HL-60 (cell line): ENCODE results near the gene BDH2.
A peak's percentile ranks its signal among the peaks of the same experiment; 100 is the strongest.

Experiments used
- DNase-seq, 2 experiments: peaks; one replicate each; pipeline ENCODE4 v3.0.0-alpha.2; 2010 to 2020; ENCODE audit warnings: low read depth in 1 of 2, low spot score in 1 of 2
- H3K27ac ChIP-seq: fragments of 250-450 bp; sonication (Bioruptor Pico); replicated peaks from 2 replicates; pipeline ENCODE4 v1.5.1; 2020; ENCODE audit warnings: mild to moderate bottlenecking, moderate library complexity
- H3K27me3 ChIP-seq: fragments of 250-450 bp; sonication (Bioruptor Pico); 2 replicates; pipeline ENCODE4 v1.5.1; 2021; ENCODE audit warnings: mild to moderate bottlenecking, moderate library complexity; ENCODE audit not compliant: insufficient read depth, poor library complexity, severe bottlenecking
- H3K4me3 ChIP-seq: replicated peaks from 2 replicates; pipeline ENCODE4 v1.5.1; 2011; ENCODE audit warnings: mild to moderate bottlenecking, control low read depth, low read length; ENCODE audit not compliant: insufficient read depth
- GABPA ChIP-seq: IDR thresholded peaks from 2 replicates; pipeline ENCODE4 v1.6.1; 2012; ENCODE audit warnings: low read depth
- POLR2AphosphoS5 ChIP-seq: IDR thresholded peaks from 2 replicates; pipeline ENCODE4 v1.6.1; 2012; ENCODE audit warnings: low read depth
- REST ChIP-seq: IDR thresholded peaks from 2 replicates; pipeline ENCODE4 v1.6.1; 2012; ENCODE audit warnings: low read depth; ENCODE audit not compliant: insufficient replicate concordance
- SPI1 ChIP-seq: IDR thresholded peaks from 2 replicates; pipeline ENCODE4 v1.6.1; 2012; ENCODE audit warnings: low read depth, mild to moderate bottlenecking, borderline replicate concordance
- TF ChIP-seq, protein P1 (sequence below): IDR thresholded peaks from one replicate; pipeline ENCODE4 v1.5.1; 2011; ENCODE audit warnings: low read length, control low read depth, inconsistent platforms; ENCODE audit not compliant: insufficient read depth

The BDH2 gene

GRCh38 chr4:103052145-103052544 is 47.5 kb downstream of the BDH2 start:
- H3K4me3 ChIP-seq, result no peak overlapping the region
- no peaks in the 10 kb centered on the region for H3K27me3 ChIP-seq
- TF ChIP-seq POLR2AphosphoS5 (no peak), GABPA (no peak), SPI1 (no peak), REST (no peak)
- TF ChIP-seq, protein P1, sequence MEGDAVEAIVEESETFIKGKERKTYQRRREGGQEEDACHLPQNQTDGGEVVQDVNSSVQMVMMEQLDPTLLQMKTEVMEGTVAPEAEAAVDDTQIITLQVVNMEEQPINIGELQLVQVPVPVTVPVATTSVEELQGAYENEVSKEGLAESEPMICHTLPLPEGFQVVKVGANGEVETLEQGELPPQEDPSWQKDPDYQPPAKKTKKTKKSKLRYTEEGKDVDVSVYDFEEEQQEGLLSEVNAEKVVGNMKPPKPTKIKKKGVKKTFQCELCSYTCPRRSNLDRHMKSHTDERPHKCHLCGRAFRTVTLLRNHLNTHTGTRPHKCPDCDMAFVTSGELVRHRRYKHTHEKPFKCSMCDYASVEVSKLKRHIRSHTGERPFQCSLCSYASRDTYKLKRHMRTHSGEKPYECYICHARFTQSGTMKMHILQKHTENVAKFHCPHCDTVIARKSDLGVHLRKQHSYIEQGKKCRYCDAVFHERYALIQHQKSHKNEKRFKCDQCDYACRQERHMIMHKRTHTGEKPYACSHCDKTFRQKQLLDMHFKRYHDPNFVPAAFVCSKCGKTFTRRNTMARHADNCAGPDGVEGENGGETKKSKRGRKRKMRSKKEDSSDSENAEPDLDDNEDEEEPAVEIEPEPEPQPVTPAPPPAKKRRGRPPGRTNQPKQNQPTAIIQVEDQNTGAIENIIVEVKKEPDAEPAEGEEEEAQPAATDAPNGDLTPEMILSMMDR, result no peak
- H3K27ac ChIP-seq, result no peak overlapping the region
- DNase-seq, result no peak

GRCh38 chr4:103050736-103051436 is 48.7 kb downstream of the BDH2 start:
- DNase-seq, result no peak
- no peak overlapping the region for H3K27ac ChIP-seq
- no peak overlapping the region for H3K4me3 ChIP-seq
- H3K27me3 ChIP-seq, result no peaks in the 10 kb centered on the region
- TF ChIP-seq POLR2AphosphoS5 (no peak), REST (no peak), SPI1 (no peak), GABPA (no peak)
- TF ChIP-seq, protein P1, result no peak

- no peaks in the 10 kb centered on the region for H3K27me3 ChIP-seq
- TF ChIP-seq, protein P1, result peak; percentile 63
- TF ChIP-seq POLR2AphosphoS5, result no peak
- H3K4me3 ChIP-seq, result no peak overlapping the region
- DNase-seq, result peak; percentile 13 to 32
- H3K27ac ChIP-seq, result no peak overlapping the region
Measured at GRCh38 chr4:103046416-103047290, 53.0 kb downstream of the BDH2 start.
